SK-N-SH (cell line): Measurements from ENCODE around the gene AHCTF1.

Source experiments
- FOSL2 ChIP-seq: IDR thresholded peaks from 2 replicates; pipeline ENCODE4 v1.4.0; 2012; ENCODE audit warnings: low read depth, mild to moderate bottlenecking, moderate library complexity, borderline replicate concordance
- NFIC ChIP-seq: IDR thresholded peaks from 2 replicates; pipeline ENCODE4 v1.4.0; 2012; ENCODE audit warnings: borderline replicate concordance
- RAD21 ChIP-seq: IDR thresholded peaks from 2 replicates; pipeline ENCODE4 v1.6.1; 2012; ENCODE audit warnings: mild to moderate bottlenecking, low read length
- RCOR1 ChIP-seq: fragments of 150-350 bp; IDR thresholded peaks from 2 replicates; pipeline ENCODE4 v1.6.1; 2017; ENCODE audit warnings: antibody characterized with exemption, low read length
- TAF1 ChIP-seq: IDR thresholded peaks from 2 replicates; pipeline ENCODE4 v1.6.1; 2012; ENCODE audit warnings: low read depth, mild to moderate bottlenecking, low read length, moderate library complexity, borderline replicate concordance
- TCF12 ChIP-seq: IDR thresholded peaks from 2 replicates; pipeline ENCODE4 v1.4.0; 2012
- YY1 ChIP-seq: IDR thresholded peaks from 2 replicates; pipeline ENCODE4 v1.4.0; 2012; ENCODE audit warnings: low read depth, mild to moderate bottlenecking
- TF ChIP-seq, protein P1 (sequence below): fragments of 200-600 bp; sonication (generic); IDR thresholded peaks from 2 replicates; pipeline ENCODE4 v1.6.1; 2017; ENCODE audit warnings: antibody characterized with exemption, mild to moderate bottlenecking, moderate library complexity
- TF ChIP-seq, protein P2 (sequence below): IDR thresholded peaks from 2 replicates; pipeline ENCODE4 v1.6.1; 2012; ENCODE audit warnings: mild to moderate bottlenecking, low read depth, low read length, moderate library complexity
- TF ChIP-seq, protein P3 (sequence below): IDR thresholded peaks from 2 replicates; pipeline ENCODE4 v1.4.0; 2012; ENCODE audit warnings: low read depth, borderline replicate concordance

DNA sequence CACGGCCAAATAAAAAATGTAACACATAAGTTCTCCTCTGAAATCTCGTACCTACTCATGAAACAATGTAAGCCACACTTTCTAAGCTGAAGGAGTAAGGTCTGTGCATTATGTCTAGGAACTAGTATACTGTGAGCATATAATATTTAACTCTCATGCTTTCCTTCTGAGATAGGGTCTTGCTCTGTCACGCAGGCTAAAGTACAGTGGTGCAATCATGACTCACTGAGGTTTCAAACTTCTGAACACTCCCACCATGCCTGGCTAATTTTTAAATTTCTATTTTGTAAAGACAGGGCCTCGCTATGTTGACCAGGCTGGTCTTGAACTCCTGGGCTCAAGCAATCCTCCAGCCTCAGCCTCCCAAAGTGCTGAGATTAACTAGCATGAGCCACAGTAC lies 71.3 kb downstream of the AHCTF1 start:
- TF ChIP-seq TAF1: no peak
- no peak for TF ChIP-seq RCOR1
- TF ChIP-seq, protein P1, sequence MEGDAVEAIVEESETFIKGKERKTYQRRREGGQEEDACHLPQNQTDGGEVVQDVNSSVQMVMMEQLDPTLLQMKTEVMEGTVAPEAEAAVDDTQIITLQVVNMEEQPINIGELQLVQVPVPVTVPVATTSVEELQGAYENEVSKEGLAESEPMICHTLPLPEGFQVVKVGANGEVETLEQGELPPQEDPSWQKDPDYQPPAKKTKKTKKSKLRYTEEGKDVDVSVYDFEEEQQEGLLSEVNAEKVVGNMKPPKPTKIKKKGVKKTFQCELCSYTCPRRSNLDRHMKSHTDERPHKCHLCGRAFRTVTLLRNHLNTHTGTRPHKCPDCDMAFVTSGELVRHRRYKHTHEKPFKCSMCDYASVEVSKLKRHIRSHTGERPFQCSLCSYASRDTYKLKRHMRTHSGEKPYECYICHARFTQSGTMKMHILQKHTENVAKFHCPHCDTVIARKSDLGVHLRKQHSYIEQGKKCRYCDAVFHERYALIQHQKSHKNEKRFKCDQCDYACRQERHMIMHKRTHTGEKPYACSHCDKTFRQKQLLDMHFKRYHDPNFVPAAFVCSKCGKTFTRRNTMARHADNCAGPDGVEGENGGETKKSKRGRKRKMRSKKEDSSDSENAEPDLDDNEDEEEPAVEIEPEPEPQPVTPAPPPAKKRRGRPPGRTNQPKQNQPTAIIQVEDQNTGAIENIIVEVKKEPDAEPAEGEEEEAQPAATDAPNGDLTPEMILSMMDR: no peak
- no peak for TF ChIP-seq NFIC
- TF ChIP-seq, protein P2, sequence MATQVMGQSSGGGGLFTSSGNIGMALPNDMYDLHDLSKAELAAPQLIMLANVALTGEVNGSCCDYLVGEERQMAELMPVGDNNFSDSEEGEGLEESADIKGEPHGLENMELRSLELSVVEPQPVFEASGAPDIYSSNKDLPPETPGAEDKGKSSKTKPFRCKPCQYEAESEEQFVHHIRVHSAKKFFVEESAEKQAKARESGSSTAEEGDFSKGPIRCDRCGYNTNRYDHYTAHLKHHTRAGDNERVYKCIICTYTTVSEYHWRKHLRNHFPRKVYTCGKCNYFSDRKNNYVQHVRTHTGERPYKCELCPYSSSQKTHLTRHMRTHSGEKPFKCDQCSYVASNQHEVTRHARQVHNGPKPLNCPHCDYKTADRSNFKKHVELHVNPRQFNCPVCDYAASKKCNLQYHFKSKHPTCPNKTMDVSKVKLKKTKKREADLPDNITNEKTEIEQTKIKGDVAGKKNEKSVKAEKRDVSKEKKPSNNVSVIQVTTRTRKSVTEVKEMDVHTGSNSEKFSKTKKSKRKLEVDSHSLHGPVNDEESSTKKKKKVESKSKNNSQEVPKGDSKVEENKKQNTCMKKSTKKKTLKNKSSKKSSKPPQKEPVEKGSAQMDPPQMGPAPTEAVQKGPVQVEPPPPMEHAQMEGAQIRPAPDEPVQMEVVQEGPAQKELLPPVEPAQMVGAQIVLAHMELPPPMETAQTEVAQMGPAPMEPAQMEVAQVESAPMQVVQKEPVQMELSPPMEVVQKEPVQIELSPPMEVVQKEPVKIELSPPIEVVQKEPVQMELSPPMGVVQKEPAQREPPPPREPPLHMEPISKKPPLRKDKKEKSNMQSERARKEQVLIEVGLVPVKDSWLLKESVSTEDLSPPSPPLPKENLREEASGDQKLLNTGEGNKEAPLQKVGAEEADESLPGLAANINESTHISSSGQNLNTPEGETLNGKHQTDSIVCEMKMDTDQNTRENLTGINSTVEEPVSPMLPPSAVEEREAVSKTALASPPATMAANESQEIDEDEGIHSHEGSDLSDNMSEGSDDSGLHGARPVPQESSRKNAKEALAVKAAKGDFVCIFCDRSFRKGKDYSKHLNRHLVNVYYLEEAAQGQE: no peak
- TF ChIP-seq, protein P3, sequence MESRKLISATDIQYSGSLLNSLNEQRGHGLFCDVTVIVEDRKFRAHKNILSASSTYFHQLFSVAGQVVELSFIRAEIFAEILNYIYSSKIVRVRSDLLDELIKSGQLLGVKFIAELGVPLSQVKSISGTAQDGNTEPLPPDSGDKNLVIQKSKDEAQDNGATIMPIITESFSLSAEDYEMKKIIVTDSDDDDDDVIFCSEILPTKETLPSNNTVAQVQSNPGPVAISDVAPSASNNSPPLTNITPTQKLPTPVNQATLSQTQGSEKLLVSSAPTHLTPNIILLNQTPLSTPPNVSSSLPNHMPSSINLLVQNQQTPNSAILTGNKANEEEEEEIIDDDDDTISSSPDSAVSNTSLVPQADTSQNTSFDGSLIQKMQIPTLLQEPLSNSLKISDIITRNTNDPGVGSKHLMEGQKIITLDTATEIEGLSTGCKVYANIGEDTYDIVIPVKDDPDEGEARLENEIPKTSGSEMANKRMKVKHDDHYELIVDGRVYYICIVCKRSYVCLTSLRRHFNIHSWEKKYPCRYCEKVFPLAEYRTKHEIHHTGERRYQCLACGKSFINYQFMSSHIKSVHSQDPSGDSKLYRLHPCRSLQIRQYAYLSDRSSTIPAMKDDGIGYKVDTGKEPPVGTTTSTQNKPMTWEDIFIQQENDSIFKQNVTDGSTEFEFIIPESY: no peak
- TF ChIP-seq YY1: no peak
- TF ChIP-seq TCF12: no peak
- TF ChIP-seq FOSL2: no peak
- no peak for TF ChIP-seq RAD21
